ENCODE data around the gene CD59. TPM values are rescaled to one million over a fixed set of nuclear protein-coding genes. Genes with fewer than 3 reads are reported as not detected.
A peak's percentile ranks its signal among the peaks of the same experiment; 100 is the strongest.

CD59 gene
- total and polyA plus RNA-seq, 2 experiments from 2014 or later = 298 to 346 TPM

DNA sequence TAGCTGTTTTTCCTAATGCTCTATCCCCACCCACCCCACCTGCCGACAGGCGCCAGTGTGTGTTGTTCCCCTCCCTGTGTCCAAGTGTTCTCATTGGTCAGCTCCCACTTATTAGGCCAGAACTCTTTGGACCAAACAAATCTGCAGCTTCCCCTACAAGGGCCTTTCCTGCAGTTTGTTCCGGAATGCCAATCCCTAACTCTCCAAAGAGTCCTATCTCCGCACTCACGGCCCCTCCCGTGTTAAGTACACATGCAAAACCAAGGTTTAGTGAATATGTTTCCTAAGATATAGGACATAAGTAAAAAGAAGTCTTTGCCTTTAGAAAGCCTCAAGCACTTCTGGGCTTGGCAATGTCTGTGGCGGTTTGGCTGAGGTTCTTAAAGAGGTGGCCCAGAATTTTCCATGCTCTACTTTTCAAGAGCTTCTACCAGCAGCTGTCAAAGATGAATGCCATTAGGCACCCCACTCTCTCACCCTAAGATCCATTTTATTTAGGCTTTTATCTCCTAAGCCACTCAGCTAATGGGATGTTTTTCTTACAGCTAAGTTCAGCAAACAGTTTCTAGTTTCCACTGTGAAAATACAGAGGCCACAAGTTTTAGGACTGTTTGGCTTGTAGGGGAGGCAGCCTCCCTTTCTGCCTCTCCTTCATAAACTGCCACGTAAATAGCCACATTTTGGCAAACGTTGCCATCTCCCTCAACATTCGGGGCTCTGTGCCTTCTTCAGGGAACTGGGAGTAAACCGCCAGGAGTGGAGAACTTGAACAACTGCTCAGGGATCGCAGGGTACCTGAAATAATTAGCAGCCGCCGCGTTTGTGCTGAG lies 1.6 kb downstream of the CD59 start:
- Histone ChIP-seq H3K4me1 (ENCODE audit: insufficient read depth) (peaks cover 47% of the 10 kb centered on the region), H2AFZ (peak overlapping the region; percentile 58), H3K27me3 (no peaks in the 10 kb centered on the region), H4K20me1 (ENCODE audit: insufficient read depth, poor library complexity, severe bottlenecking) (peaks cover 34% of the 10 kb centered on the region), H3K36me3 (replicated peaks; ENCODE audit: insufficient read depth, low read depth) (no peaks in the 10 kb centered on the region), H3K4me3 (peak overlapping the region; percentile 73), H3K27ac (peak overlapping the region; percentile 95), H3K4me2 (peak overlapping the region; percentile 87), H3K79me2 (peaks cover 63% of the 10 kb centered on the region), H3K9me3 (ENCODE audit: low read depth) (no peaks in the 10 kb centered on the region), H3K9me2 (replicated peaks; ENCODE audit: insufficient read depth) (no peaks in the 10 kb centered on the region)
- 37% methylated on average over 15 of the region's 15 CpGs for WGBS (ENCODE audit: low lambda C conversion rate, missing lambda C conversion rate)
- TF ChIP-seq EZH2phosphoT487 (IDR thresholded peaks at IDR 0.05; ENCODE audit: low read depth, severe bottlenecking, unreplicated experiment) = no peak
- no peak for TF ChIP-seq EZH2 (IDR thresholded peaks at IDR 0.05; ENCODE audit: borderline replicate concordance)
- TF ChIP-seq, protein P1, sequence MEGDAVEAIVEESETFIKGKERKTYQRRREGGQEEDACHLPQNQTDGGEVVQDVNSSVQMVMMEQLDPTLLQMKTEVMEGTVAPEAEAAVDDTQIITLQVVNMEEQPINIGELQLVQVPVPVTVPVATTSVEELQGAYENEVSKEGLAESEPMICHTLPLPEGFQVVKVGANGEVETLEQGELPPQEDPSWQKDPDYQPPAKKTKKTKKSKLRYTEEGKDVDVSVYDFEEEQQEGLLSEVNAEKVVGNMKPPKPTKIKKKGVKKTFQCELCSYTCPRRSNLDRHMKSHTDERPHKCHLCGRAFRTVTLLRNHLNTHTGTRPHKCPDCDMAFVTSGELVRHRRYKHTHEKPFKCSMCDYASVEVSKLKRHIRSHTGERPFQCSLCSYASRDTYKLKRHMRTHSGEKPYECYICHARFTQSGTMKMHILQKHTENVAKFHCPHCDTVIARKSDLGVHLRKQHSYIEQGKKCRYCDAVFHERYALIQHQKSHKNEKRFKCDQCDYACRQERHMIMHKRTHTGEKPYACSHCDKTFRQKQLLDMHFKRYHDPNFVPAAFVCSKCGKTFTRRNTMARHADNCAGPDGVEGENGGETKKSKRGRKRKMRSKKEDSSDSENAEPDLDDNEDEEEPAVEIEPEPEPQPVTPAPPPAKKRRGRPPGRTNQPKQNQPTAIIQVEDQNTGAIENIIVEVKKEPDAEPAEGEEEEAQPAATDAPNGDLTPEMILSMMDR (IDR thresholded peaks at IDR 0.05; ENCODE audit: poor library complexity) = no peak
- peak; percentile 25 for DNase-seq (ENCODE audit: low spot score)

GRCh38 chr11:33733980-33734379 lies 2.2 kb downstream of the CD59 start:
- Histone ChIP-seq H3K79me2 (peaks cover 70% of the 10 kb centered on the region), H4K20me1 (ENCODE audit: insufficient read depth, poor library complexity, severe bottlenecking) (peaks cover 34% of the 10 kb centered on the region), H3K4me3 (no peak overlapping the region), H3K9me3 (ENCODE audit: low read depth) (no peaks in the 10 kb centered on the region), H3K36me3 (replicated peaks; ENCODE audit: insufficient read depth, low read depth) (no peaks in the 10 kb centered on the region), H3K27ac (peak overlapping the region; percentile 95), H3K9me2 (replicated peaks; ENCODE audit: insufficient read depth) (no peaks in the 10 kb centered on the region), H3K4me2 (peak overlapping the region; percentile 87), H3K27me3 (no peaks in the 10 kb centered on the region), H2AFZ (no peak overlapping the region), H3K4me1 (ENCODE audit: insufficient read depth) (peaks cover 47% of the 10 kb centered on the region)
- 88% methylated on average over 7 of the region's 7 CpGs for WGBS (ENCODE audit: low lambda C conversion rate, missing lambda C conversion rate)
- TF ChIP-seq EZH2 (IDR thresholded peaks at IDR 0.05; ENCODE audit: borderline replicate concordance) (no peak), EZH2phosphoT487 (IDR thresholded peaks at IDR 0.05; ENCODE audit: low read depth, severe bottlenecking, unreplicated experiment) (no peak)
- TF ChIP-seq, protein P1 (IDR thresholded peaks at IDR 0.05; ENCODE audit: poor library complexity) = no peak
- no peak for DNase-seq (ENCODE audit: low spot score)

GRCh38 chr11:33731723-33732531 lies 4.3 kb downstream of the CD59 start:
- 85% methylated on average over 9 of the region's 9 CpGs for WGBS (ENCODE audit: low lambda C conversion rate, missing lambda C conversion rate)
- H3K36me3 ChIP-seq (replicated peaks; ENCODE audit: insufficient read depth, low read depth) = no peaks in the 10 kb centered on the region
- H2AFZ ChIP-seq = no peak overlapping the region
- no peaks in the 10 kb centered on the region for H3K9me3 ChIP-seq (ENCODE audit: low read depth)
- no peak overlapping the region for H3K4me3 ChIP-seq
- TF ChIP-seq EZH2 (IDR thresholded peaks at IDR 0.05; ENCODE audit: borderline replicate concordance) = no peak
- TF ChIP-seq, protein P1 (IDR thresholded peaks at IDR 0.05; ENCODE audit: poor library complexity) = no peak
- TF ChIP-seq EZH2phosphoT487 (IDR thresholded peaks at IDR 0.05; ENCODE audit: low read depth, severe bottlenecking, unreplicated experiment) = no peak
- no peaks in the 10 kb centered on the region for H3K9me2 ChIP-seq (replicated peaks; ENCODE audit: insufficient read depth)
- peaks cover 40% of the 10 kb centered on the region for H3K4me1 ChIP-seq (ENCODE audit: insufficient read depth)
- H4K20me1 ChIP-seq (ENCODE audit: insufficient read depth, poor library complexity, severe bottlenecking) = peaks cover 34% of the 10 kb centered on the region
- H3K79me2 ChIP-seq = peaks cover 87% of the 10 kb centered on the region
- H3K27ac ChIP-seq = peak overlapping the region; percentile 70
- H3K27me3 ChIP-seq = no peaks in the 10 kb centered on the region
- DNase-seq (ENCODE audit: low spot score) = no peak
- peak overlapping the region; percentile 19 for H3K4me2 ChIP-seq
